Psoas muscle (tissue), 8 donors: ENCODE measurements around the gene JPH2. TPM values are rescaled to one million over a fixed set of nuclear protein-coding genes. Genes with fewer than 3 reads are reported as not detected.

ENCODE experiments used
- ATAC-seq, 4 donors: fragments of 200-7000 bp; cut with Tn5 transposase; one replicate each; pipeline ENCODE4 v1.9.1; 2020; ENCODE audit warnings: moderate library complexity in 3 of 4, mild to moderate bottlenecking in 2 of 4
- DNase-seq, 2 donors: peaks; one replicate each; pipeline ENCODE4 v3.0.0-alpha.2; 2020
- H3K27ac ChIP-seq: fragments of 200-600 bp; one replicate; pipeline ENCODE4 v1.8.0; 2022
- H3K27me3 ChIP-seq, 3 donors: fragments of 200-600 bp in 1 of 3; one replicate each; pipeline versions ENCODE4 v1.6.1 to v1.8.0; 2013 to 2022; ENCODE audit warnings: low read length in 2 of 3, mild to moderate bottlenecking in 2 of 3, moderate library complexity in 1 of 3; ENCODE audit not compliant: insufficient read depth in 3 of 3
- H3K36me3 ChIP-seq, 2 donors: fragments of 200-600 bp in 1 of 2; one replicate each; pipeline versions ENCODE4 v1.6.1 to v1.8.0; 2013 to 2022; ENCODE audit warnings: low read depth in 1 of 2, mild to moderate bottlenecking in 1 of 2, moderate library complexity in 1 of 2; ENCODE audit not compliant: insufficient read depth in 1 of 2
- H3K4me1 ChIP-seq: fragments of 200-600 bp; one replicate; pipeline ENCODE4 v1.8.0; 2022
- H3K4me3 ChIP-seq: fragments of 200-600 bp; one replicate; pipeline ENCODE4 v1.8.0; 2022; ENCODE audit warnings: mild to moderate bottlenecking
- H3K9me3 ChIP-seq: fragments of 200-600 bp; one replicate; pipeline ENCODE4 v1.8.0; 2022
- WGBS, 3 donors: extraction: QIAGEN DNeasy Blood & Tissue Kit; methylation state at CpG; one replicate each; pipeline versions ENCODE4 v1.1.6 to v1.1.7; 2013; 5-methylcytosine and 5-hydroxymethylcytosine counted together
- intact Hi-C, 2 donors: fragments of 100-400 bp; cut with DNase I; formaldehyde crosslinking; loops; one replicate each; pipeline versions ENCODE4 v1.11.0 to v1.14.2; 2022
- polyA plus RNA-seq, 3 donors: library from polyadenylated mRNA; stranded (reverse); fragments of 200-250 nt; gene quantifications; one replicate each; pipeline ENCODE4 v1.2.3, GENCODE V29; 2013
- total RNA-seq, 4 donors: library from RNA; stranded (reverse); fragmentation: NEBNext Ultra II Directional in 2 of 4; extraction: Animal tissue kit (Norgen Biotek cat#: 25700) in 2 of 4; gene quantifications; one replicate each; pipeline versions ENCODE4 v1.2.1 to v1.2.4, GENCODE V29; 2021 to 2023
- TF ChIP-seq, protein P1 (sequence below): fragments of 200-600 bp; IDR thresholded peaks from one replicate; pipeline ENCODE4 v1.8.0; 2022; ENCODE audit warnings: antibody characterized with exemption
- donor health status: healthy with polysubstance abuse.
- donor health status: DM: no; HTN: no; CAD: no; lungs with moderate emphysema.
- donor health status: Bipolar disorder and iron deficiency.
- donor health status: healthy.
- donor health status: DM: yes; HTN: yes; CAD: no.
- donor health status: DM: no; HTN: no; CAD: no.
- donor health status: DM: no; HTN: no; CAD: no.
- donor health status: DM: yes; HTN: yes; CAD: no.

JPH2 gene
- total and polyA plus RNA-seq, 7 donors = 13.5 to 145 (median 48.0) TPM

- no peaks in the 10 kb centered on the region for H3K36me3 ChIP-seq
- H3K4me3 ChIP-seq = no peak overlapping the region
- 58 to 65% (median 60%) methylated on average over 15 of the region's 15 CpGs for WGBS, 3 donors
- H3K4me1 ChIP-seq = peaks cover 23% of the 10 kb centered on the region
- intact Hi-C loops = loop anchor here in 1 of 2 donors (10.0 kb wide), 1 partner anchor 632 kb away; the partner anchor contains the start of gene SRSF6
- H3K27me3 ChIP-seq = no peaks in the 10 kb centered on the region
- TF ChIP-seq, protein P1, sequence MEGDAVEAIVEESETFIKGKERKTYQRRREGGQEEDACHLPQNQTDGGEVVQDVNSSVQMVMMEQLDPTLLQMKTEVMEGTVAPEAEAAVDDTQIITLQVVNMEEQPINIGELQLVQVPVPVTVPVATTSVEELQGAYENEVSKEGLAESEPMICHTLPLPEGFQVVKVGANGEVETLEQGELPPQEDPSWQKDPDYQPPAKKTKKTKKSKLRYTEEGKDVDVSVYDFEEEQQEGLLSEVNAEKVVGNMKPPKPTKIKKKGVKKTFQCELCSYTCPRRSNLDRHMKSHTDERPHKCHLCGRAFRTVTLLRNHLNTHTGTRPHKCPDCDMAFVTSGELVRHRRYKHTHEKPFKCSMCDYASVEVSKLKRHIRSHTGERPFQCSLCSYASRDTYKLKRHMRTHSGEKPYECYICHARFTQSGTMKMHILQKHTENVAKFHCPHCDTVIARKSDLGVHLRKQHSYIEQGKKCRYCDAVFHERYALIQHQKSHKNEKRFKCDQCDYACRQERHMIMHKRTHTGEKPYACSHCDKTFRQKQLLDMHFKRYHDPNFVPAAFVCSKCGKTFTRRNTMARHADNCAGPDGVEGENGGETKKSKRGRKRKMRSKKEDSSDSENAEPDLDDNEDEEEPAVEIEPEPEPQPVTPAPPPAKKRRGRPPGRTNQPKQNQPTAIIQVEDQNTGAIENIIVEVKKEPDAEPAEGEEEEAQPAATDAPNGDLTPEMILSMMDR = no peak
- no peaks in the 10 kb centered on the region for H3K9me3 ChIP-seq
- no peak overlapping the region for H3K27ac ChIP-seq
- ATAC-seq = no peak
- DNase-seq = no peak
These were observed 99.7 kb downstream of the JPH2 start for GRCh38 chr20:44087051-44087856.

DNA sequence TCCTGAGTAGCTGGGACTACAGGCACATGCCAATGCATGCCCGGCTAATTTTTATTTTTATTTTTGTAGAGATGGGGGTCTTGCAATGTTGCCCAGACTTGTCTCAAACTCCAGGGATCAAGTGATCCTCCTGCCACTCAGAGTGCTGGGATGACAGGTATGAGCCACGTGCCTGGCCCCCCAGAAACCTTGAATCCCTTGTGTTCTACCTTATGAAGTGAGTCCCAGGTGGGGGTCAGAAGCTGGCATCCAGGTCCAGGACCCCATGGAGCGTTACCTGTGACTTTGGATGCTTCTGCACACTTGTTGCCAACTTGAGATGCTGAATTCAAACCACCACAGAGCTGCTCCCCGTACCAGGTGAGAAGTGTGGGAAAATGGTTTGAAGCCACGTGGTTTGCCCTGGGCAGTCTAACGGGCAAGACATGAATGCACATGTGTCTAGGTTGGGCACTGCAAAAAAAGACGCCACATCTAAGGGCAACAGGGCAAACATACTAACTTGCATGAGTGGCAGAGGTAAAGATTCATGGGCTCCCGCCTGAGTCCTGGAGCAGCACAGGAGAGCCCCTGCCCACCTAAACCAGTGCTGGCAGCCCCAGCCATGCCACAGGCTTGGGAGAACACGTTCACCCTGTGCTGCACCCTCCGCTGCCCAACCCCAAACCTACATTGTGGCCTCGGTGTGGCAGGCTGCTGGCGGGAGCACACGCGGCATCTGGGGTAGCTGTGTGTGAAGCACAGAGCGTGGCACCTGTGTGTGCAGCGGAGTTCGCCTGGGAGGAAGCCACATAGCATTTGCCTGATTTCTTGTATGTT, 101.2 kb downstream of the JPH2 start:
- Histone ChIP-seq H3K9me3 (no peaks in the 10 kb centered on the region), H3K4me3 (no peak overlapping the region), H3K36me3 (no peaks in the 10 kb centered on the region), H3K4me1 (peaks cover 23% of the 10 kb centered on the region), H3K27ac (no peak overlapping the region), H3K27me3 (no peaks in the 10 kb centered on the region)
- DNase-seq = no peak
- ATAC-seq = no peak
- intact Hi-C loops = loop anchor here in 1 of 2 donors (10.0 kb wide), 1 partner anchor 631 kb away; the partner anchor contains the start of gene SRSF6
- TF ChIP-seq, protein P1 = no peak
- WGBS, 3 donors = 76 to 91% (median 86%) methylated on average over 17 of the region's 17 CpGs

- intact Hi-C loops = loop anchor here (5.0 to 10.0 kb wide), 4 partner anchors 338 to 638 kb away; partner anchors contain the start of gene SRSF6 (in 1 of the 2)
- H3K4me1 ChIP-seq = peaks cover 18% of the 10 kb centered on the region
- TF ChIP-seq, protein P1 = no peak
- ATAC-seq (no peak), DNase-seq (no peak)
- H3K9me3 ChIP-seq = no peaks in the 10 kb centered on the region
- H3K27me3 ChIP-seq = no peaks in the 10 kb centered on the region
- no peak overlapping the region for H3K27ac ChIP-seq
- WGBS, 3 donors = 91 to 97% (median 94%) methylated on average over 7 of the region's 7 CpGs
- no peak overlapping the region for H3K4me3 ChIP-seq
- no peaks in the 10 kb centered on the region for H3K36me3 ChIP-seq
These were observed 102.1 kb downstream of the JPH2 start for GRCh38 chr20:44084891-44085290.

DNA sequence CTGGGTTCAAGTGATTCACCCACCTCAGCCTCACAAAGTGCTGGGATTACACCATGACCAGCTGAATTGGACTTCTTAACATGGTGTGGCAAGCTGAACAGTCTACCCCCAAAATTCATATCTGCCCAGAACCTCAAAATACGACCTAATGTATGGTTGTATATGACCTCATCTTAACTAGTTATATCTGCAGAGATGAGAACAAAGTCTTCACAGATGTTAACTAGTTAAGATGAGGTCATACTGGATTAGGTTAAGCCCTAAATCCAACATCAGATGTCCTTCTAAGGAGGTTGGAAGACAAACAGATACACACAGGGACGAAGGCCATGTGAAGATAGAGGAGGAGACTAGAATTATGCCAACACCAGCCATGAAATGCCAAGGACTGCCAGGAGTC, 102.5 kb downstream of the JPH2 start:
- ATAC-seq (no peak), DNase-seq (no peak)
- Histone ChIP-seq H3K4me1 (peaks cover 15% of the 10 kb centered on the region), H3K27ac (no peak overlapping the region), H3K36me3 (no peaks in the 10 kb centered on the region), H3K27me3 (no peaks in the 10 kb centered on the region), H3K9me3 (no peaks in the 10 kb centered on the region), H3K4me3 (no peak overlapping the region)
- 55 to 63% (median 63%) methylated on average over 2 of the region's 2 CpGs for WGBS, 3 donors
- intact Hi-C loops = loop anchor here (5.0 to 10.0 kb wide), 4 partner anchors 337 to 637 kb away; partner anchors contain the start of gene SRSF6 (in 1 of the 2)
- TF ChIP-seq, protein P1 = no peak
